Daoy (cell line): ENCODE results near the gene VIPR2. TPM values are rescaled to one million over a fixed set of nuclear protein-coding genes. Genes with fewer than 3 reads are reported as not detected.
A peak's percentile ranks its signal among the peaks of the same experiment; 100 is the strongest.
"Not testable (repeated sequence)": the region's sequence is repeated elsewhere in the genome, so short reads cannot be mapped to it uniquely, and the experiment has no call there.

ENCODE experiments used
- DNase-seq: peaks from one replicate; pipeline ENCODE4 v3.0.0-alpha.2; 2015; ENCODE audit warnings: low read depth
- total RNA-seq: library from RNA; depleted of rRNA; stranded (reverse); fragments of >200 nt; shearing (Covaris generic); gene quantifications from 2 replicates; pipeline ENCODE4 v1.2.3, GENCODE V29; 2014

VIPR2 gene
- total RNA-seq, 1 experiment from 2014 or later, result 0.74 TPM

DNA sequence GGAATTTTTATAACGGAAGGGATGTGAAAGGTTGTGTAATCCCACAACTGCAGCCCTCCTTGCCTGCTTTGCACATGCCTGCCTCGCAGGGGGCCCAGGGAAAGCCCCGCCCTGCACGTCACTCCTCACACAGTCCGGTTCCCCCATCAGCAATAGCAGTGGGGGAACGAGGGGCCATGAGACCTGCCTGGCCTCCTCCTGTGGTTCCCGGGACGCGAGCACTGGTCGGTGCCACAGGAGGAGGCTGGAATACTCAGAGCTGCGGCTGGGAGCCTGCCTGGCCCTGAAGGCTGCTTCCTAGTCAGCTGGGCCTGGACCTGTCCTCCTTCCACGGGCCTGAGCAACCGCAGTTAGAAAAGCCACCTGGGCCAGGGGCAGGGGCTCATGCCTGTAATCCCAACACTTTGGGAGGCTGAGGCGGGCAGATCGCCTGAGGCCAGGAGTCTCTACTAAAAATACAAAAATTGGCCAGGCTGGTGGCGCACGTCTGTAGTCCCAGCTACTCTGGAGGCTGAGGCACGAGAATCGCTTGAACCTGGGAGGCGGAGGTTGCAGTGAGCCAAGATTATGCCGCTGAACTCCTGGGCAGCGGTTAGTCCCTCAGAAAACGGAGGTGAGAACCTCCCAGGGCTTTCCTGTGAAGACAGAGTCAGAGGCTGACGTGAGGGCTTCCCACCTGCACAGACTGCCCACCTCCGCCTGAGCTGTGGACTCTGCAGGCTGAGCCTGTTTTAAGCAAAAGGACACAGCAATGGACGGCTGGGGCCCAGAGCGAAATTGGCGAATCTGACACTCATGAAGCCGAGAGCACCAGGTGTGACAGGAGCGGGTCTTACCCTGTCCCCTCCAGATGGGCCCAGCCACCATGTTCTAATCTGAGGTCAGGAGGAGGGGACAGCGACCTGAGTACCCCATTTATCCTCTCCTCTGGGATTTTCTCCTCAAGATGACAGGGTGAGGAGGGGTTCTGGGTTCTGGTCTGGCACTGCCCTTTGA, 52.9 kb downstream of the VIPR2 start:
- no peak for DNase-seq

DNA sequence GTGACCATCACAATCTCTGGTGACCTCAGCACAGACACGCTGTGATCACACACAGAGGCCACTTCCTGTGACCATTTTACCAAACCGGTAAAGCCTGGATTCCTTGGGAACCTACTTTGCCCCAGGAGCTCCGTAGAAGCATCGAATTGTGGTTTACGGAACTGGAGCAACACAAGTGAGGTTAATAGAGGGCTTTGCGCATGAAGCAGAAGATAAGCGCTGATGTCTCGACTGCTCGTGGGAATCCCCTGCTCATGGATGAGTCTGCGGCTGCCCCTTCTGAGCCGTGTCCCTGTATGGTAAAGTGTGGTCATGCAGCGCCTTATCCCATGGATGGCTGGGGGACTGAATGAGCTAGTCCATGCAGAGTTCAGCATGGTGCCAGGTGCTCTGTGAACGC, 53.6 kb downstream of the VIPR2 start:
- no peak for DNase-seq

DNA sequence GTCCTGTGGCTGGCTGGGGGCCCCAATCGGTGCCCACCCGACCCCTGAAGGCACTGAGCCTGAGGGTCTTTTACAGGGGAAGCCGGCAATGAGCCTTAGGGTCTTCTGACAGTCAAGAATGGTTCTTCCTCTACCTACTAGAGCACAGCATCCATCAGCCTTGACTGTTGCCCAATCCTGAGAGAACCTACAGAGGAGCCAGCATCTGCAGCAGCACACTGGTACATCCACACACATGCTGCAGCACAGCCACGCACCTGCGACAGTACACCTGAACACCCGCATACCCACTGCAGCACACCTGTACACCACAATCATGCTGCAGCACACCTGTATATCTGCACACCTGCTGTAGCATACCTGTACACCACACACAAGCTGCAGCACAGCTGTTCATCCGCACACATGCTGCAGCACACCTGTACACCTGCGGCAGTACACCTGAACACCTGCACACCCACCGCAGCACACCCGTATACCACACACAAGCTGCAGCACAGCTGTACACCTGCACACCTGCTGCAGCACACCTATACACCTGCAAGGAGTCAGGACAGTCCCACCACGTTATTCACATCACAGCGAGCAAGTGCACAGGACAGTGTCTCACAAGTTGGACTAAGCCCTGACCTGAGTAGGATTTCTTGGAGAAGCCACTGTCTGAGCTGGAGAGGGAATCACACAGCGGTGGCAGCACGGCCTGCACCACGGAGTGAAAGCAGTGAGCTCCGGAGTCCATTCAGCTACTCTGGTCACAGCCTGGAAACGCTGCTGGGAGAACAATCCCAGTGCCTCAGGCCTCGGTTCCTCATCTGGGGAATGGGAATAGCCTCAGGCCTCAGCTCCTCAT, 56.4 kb downstream of the VIPR2 start:
- no peak for DNase-seq

DNA sequence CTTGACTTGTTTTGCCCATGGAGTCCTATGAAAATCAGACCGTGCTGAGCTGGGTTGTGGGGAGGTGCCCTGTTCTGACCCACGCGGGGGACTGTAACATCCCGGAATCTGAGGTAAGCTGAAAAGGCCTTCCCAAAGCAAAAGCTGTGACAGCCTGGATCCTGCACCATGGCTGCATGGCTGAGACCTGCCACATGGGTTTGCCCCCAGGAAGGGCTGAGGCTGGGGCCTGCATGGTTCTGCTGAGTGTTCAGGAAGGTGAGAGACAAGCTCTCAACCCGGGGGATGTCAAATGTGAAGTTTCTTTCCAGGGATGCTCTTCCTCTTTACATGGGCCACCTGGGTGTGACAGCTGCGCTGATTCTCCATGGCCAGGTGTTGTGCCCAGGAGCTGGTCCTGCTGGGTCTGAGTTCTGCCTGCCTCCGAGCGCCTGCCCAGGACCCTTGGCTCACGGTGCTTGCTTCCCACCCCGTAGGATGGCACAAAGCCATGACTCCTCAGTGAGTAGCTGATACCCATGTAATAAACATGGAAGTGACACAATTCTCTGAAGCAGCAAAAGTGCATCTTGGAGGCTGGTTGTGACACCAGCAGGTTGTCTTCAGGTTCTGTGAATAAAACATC, 58.3 kb downstream of the VIPR2 start:
- no peak for DNase-seq

DNA sequence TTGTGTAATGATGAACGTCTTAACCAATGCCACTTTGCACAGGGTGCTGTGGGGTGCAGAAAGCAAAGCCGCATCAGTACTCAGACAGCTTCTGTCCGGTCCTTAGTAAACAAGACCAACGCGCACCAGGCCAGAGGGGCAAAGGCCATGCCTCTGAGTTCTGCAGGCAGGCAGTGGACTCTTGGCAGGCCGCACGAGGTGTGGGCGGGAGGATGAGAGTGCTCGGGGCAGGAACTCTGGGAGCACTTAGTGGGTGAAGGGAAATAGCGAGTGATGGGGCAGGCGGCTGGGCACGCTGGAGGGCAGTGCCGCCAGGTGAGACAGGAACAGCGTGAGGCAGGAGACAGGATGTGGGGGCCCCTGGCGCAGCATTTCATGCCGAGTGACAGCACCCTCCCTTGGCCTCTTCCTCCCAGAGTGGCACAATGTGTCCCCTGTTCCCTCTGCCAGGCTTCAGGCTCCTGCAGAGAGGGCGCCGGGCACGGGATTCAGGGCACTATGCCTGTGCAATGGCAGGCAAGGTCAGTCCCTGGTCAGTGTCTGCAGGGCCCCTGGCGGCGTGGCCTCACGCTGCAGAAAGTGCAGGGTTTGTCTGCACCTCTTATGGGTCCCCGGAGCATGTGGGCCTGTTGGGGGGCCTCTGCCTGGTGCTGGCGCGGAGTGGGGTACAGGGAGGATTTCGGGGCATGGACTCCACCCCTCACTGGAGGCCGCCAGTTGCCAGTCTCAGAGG, 60.4 kb downstream of the VIPR2 start:
- no peak for DNase-seq

DNA sequence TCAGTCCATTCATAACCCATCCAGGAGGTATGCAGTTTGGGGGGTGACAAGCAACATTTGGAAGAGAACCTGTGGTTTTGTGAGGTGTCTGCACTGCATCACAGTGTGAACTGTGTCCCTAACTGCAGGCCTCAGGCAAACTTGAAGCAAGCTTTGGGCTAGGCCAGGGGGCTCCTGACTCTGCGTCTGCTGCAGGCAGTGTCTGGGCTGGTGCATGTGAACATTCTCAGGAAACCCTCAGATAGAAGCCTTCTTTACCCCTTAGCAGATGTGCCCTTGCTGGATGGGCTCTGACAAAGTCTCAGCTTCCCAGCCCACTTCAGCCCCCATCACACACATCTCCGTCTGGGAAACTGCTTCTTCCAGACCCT, 61.0 kb downstream of the VIPR2 start:
- DNase-seq, result no peak

DNA sequence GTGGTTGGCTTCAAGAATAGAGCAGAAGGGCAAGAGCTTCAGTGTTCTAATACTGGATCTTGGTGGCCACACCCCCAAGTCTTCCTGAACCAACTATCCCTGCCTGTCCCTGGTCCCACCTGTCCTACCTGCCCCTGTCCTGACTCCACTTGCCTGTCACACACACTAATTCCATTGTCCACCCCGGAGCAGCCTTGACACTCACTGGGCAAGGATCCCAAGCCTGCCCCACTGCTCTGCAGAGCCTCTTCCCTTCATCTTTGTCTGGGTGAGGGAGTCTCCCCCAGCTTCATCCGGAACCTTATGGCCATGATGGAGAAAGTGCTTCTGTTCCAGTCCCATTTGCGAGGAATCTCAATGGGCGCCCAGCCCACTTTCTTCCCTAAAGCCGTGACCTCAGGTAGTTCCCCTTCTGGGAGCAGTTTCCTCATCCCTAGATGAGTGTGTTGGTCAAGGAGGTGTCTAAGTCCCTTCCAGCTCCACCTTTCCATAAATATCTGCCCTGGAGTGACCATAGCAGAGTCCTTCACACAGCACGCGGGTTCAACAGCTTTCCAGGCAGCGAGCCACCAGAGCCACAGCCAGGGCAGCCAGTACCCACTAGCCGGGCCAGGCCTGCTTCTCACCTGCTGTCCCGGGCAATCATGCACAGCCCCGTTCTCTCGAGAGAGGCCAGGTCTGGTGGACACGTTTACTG, 61.5 kb downstream of the VIPR2 start:
- DNase-seq, result no peak

DNA sequence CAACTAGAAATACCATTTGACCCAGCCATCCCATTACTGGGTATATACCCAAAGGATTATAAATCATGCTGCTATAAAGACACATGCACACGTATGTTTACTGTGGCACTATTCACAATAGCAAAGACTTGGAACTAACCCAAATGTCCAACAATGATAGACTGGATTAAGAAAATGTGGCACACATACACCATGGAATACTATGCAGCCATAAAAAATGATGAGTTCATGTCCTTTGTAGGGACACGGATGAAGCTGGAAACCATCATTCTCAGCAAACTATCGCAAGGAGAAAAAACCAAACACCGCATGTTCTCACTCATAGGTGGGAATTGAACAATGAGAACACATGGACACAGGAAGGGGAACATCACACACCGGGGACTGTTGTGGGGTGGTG, 62.6 kb downstream of the VIPR2 start:
- not testable (repeated sequence) for DNase-seq

DNA sequence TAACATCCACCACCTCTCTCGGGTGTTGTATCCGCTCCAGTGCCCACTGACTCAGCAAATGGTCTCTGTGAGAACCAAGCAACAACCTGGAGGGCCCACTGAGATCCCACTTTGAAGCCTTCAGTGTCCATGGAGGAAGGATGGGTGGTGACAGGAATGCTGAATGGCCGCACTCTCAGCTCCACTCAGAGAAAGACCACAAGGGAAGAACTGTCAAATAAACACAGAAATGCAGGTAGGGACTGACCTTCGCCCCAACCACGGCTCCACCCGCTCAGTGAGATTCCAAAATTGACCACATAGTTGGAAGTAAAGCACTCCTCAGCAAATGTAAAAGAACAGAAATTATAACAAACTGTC, 65.8 kb downstream of the VIPR2 start:
- DNase-seq, result no peak

DNA sequence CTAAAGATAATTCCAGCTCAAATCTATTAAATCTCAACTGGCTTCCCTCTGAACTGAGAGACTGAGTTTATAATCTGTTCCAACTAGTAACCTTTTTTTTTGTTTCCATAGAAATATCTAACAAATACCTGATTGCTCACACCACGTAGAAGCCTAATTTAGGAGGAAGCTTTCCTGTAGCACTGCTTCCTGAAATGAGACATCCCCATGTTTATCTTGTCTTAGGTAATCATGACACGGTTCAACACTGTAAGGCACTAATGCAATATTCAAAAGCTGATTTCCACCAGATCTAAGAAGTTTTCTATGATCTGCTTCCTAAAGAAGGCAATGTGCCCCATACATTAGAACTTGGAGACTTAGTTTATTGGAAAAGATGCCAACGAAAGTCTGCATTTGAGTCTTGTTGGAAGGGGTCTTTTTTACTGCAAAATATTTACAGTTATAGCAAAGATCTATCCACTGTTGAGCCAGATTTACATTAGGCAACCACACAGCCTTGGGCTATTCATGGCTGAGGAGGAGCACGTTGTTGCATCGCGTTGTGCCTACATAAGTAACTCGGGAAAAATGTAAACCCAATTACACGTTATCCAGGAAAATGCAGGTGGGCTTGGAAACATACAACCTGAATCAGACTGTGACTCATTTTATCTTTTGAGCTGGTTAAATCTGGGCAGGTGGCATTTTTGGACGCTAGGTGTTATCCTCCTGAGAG, 66.3 kb downstream of the VIPR2 start:
- no peak for DNase-seq

DNA sequence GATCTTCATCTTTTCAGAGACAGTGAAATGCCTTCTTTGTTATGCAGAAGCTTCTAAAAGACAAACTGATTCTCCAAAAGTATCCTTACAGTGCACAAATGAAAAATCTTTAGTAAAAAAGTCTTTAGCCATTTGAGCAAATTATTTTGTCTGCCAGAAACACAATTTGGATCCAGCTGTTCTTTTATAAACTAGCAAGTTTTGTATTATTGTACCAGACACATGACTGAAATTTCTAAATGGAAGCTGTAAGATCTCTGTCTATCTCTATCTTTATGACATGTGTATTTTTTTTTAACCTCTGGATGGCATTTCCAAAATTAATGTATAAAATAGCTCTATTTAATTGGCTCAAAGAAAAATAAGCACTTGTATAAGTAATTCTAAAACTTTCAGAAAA, 68.3 kb downstream of the VIPR2 start:
- DNase-seq, result no peak

DNA sequence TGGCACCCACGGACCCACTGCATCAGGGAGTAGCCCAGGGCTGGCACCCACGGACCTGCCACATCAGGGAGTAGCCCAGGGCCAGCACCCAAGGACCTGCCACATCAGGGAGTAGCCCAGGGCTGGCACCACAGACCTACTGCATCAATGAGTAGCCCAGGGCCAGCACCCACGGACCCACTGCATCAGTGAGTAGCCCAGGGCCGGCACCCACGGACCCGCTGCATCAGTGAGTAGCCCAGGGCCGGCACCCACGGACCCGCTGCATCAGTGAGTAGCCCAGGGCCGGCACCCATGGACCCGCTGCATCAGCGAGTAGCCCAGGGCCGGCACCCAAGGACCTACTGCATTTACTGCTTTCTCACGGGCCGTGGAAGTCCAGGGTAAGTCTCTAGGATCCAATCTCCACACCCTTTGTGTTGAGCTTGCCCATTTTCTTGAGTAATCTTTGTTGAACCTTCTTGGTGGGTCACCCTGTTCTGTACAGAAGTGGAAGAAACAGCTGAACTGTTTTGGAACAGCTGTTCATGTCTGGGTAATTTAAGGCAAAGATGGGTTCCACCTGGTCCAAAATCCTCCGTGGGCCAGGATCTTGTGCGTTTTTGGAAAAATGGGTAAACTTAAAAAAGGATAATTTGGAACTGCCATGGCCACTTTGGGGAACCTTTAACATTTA, 69.0 kb downstream of the VIPR2 start:
- no peak for DNase-seq

DNA sequence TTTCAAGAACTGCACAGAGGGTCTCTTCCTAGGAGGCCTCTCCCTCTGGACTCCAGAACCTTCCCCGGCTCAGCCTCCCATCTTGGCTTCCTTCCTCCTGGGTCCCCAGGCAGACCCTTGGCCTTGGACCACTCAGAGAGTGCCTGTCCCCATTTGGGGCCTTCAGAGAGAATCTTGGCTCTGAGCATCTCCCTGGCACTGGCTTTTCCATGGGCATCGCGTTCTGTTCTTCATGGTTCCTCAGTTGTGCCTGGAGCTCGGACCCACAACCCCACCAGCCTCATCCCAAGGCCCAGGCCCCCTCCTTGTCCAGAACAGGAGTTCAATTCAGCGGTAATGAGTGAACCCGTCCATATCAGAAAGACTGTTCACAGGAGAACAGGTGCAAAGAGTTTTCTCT, 73.4 kb downstream of the VIPR2 start:
- DNase-seq, result no peak

DNA sequence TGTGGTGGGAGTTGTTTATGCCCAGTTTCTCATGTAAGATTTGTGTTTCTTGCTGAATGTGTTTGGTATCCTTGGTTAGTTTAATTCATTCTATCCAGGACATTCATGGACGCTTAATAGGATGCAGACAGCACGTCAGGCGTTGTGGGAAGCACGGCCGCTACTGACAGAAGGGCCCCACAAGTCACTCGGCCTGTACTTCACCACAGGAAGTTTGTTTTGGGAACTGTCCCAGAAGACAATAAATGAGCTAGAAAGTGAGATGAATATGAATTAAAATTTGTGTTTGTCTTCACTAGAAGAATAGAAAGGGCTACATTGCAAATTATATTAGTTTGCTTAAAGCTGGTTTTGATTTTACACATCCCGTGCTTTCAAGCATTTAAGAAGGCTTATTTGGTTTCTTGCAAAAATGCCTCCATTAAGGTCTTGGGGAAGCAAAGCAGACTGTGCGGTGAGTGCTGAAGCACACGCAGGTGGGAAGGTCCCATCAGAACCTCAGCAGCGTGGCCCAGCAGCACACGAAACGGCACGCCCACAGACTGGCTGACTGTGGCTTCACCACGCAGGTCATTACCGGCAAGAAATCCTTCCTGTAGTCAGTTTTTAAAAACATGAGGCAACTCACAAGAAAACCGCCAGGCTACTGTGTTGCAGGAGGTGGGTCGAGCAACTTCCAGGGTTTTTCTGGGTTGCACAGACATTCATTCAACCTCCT, 74.1 kb downstream of the VIPR2 start:
- peak; percentile 79 for DNase-seq

DNA sequence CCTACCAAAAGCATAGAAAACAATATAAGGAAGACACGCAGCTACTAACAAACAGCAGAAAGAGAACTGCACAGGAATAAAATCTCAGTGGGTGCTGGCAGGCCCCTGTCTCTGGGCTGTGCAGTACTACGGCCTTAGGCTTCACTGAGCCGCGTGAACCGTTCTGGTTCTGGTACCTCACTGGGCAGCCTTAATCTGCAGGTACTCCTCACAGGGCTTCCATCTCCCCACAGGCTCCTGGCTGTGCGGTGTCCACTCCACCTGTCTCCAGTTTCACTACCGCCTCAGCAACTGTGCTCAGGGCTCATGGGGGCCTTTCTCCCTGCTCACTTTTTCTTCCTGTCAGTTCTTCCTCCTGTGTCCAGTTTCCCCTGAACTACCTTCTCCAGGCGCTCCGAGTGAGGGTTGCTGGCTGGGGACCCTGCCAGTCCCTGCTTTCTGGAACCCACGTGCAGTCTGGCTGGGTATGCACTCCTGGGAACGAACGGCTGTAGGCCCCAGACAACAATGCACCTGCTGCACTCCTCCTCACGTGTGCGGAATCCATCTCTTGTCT, 75.7 kb downstream of the VIPR2 start:
- no peak for DNase-seq

DNA sequence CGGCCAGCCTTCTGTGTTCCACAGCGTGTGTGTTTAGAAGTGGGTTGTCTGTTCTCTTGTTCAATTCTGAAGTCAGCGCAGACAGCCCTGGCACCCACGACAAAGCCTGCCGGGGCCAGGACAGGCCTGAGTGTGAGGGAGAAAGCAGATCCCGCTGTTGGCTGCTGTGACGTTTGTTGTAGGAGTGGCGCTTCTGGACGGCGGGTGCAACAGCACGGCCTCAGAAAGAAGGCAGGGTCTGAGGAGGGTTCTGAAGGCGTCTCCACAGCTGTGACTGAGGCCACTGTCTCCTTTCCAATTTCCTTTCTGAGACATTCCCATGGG, 76.2 kb downstream of the VIPR2 start:
- DNase-seq, result peak; percentile 30

DNA sequence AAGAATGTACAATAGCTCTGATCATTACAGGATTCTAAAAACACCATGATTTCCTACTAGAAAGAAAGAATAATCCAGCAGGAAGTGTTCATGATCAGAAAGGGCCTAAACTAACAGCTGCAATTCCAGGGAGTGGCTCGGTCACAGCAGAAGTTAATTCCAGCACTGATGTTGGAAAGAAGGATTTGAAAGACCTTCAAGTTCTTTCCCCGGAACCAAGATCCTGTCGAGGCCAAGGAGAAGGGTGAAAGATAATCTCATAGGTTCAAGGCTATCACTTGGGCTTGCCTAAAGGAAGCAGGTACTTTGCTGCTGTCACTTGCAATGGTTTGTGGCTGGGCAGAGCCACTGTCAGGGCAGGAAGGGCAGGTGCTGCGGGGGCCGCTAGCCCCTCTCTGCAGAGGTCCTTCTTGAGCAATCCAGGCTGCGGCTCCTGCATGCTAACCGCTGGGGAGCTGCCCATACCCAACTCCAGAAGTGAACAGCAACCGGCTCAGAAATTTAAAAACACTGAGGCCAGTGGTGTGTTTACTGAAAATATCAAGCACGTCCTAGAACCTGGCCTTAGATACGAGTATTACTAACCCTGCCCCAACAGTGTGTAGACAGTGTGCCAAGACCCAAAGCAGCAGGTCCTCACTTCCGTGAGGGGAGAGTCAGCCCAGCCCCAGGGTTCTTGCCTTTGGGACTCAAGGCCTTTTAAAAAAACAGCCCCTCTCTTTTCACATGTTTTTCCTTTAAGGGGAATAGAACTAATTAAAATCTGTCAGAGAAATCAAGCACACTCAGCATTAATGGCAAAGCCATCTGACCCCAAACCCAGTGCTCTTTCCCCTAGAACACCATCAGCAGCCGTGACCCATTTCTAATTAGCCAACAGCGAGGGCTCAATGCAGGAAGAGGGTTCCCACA, 76.8 kb downstream of the VIPR2 start:
- DNase-seq, result no peak
